HG03558 (cell line): ENCODE results near the gene DKKL1.

Experiments
- ATAC-seq: cut with Tn5 transposase; IDR thresholded peaks from one replicate; pipeline ENCODE4 v1.9.1; 2021; ENCODE audit warnings: moderate number of reproducible peaks; ENCODE audit not compliant: unreplicated experiment; ENCODE audit errors: extremely low read depth

The DKKL1 gene

GRCh38 chr19:49391581-49392399, 28.1 kb downstream of the DKKL1 start:
- ATAC-seq, result no peak

GRCh38 chr19:49393881-49394280, 30.2 kb downstream of the DKKL1 start:
- ATAC-seq, result no peak

- ATAC-seq, result no peak
These were observed 32.1 kb downstream of the DKKL1 start for GRCh38 chr19:49395581-49396407.

DNA sequence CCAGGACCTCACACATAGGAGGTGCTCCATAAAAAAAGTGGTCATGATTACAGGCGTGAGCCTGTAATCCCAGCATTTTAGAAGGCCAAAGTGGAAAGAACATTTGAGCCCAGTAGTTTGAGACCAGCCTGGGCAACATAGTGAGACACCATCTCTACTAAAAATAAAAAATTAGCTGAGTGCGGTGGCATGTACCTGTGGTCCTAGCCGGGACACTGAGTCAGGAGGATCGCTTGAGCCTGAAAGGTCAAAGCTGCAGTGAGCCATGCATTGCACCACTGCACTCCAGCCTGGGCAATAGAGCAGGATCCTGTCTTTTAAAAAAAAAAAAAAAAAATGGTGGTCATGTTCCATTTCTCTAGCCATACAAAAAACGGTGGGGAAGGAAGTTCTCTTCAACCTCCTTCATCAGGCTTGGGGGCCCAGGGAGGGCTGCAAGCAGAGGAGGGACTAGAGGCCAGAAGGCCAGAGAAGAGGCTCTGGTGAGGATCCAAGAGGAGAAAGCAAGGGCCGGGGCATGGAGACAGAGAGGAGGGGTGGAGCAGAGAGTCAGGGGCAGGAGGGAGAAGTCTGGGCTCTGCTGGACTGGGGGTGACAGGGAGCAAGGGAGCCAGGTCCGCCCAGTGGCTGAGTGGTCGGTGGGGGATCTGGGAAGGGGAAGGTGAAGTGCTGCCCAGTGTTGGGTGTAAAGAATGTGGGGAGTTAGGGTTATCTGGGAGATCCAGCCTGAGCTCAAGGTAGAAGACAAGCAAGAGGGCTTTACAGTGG, 33.2 kb downstream of the DKKL1 start:
- ATAC-seq, result no peak

- no peak for ATAC-seq
These were observed 34.4 kb downstream of the DKKL1 start for GRCh38 chr19:49398001-49398615.

GRCh38 chr19:49398931-49399330, 35.3 kb downstream of the DKKL1 start:
- ATAC-seq, result no peak

GRCh38 chr19:49400029-49400428, 36.4 kb downstream of the DKKL1 start:
- no peak for ATAC-seq

- ATAC-seq, result no peak
These were observed 39.9 kb downstream of the DKKL1 start for GRCh38 chr19:49403404-49404187.

DNA sequence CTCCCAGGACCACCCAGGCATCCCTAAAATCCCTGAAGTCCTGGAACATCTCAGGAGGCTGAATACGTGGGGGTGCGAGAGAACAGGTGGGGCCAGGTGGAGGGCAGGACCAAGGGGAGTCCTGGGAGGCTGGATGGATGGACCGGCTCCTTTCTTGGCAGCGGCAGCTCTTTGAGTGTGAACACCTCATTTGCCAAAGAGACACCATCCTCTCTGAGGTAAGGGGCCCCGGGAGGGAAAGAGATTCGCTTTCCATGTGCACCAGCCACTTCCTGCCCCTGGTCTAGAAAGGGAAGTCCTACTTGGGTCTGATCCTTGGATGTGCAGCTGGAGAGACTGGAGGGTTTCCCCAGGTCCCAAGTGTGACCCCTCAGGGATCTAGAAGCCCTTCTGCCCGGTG, 43.4 kb downstream of the DKKL1 start:
- ATAC-seq, result no peak

- ATAC-seq, result no peak
These were observed 43.9 kb downstream of the DKKL1 start for GRCh38 chr19:49407482-49408015.

DNA sequence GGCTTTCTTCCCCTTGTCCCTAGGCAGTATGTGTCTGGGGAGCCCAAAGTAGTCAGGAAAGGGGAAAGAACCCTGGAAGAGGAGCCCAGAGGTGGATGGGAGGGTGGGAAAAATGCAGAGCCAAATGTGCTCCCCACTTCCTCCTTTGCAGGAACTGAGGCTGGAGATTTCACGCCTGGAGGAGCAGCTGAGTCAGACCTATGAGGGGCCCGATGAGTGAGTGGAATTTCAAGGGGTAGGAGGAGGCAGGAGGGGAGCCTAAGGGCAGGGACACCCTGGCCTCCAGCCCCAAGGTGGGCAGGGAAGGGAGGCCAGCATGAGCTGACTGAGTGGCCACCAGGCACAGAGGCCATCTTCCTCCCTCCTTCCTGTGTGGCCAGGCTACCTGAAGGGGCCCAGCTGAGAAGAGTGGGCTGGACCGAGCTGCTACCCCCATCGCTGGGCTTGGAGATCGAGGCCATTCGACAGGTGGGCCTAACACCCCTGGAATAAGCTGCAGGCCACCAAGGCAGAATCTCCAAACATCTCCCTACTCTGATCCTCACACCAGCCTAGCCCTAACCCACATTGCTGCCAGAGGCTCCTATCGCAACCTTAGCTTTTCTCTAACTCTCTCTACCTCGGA, 45.3 kb downstream of the DKKL1 start:
- no peak for ATAC-seq

- no peak for ATAC-seq
These were observed 45.9 kb downstream of the DKKL1 start for GRCh38 chr19:49409441-49410029.

DNA sequence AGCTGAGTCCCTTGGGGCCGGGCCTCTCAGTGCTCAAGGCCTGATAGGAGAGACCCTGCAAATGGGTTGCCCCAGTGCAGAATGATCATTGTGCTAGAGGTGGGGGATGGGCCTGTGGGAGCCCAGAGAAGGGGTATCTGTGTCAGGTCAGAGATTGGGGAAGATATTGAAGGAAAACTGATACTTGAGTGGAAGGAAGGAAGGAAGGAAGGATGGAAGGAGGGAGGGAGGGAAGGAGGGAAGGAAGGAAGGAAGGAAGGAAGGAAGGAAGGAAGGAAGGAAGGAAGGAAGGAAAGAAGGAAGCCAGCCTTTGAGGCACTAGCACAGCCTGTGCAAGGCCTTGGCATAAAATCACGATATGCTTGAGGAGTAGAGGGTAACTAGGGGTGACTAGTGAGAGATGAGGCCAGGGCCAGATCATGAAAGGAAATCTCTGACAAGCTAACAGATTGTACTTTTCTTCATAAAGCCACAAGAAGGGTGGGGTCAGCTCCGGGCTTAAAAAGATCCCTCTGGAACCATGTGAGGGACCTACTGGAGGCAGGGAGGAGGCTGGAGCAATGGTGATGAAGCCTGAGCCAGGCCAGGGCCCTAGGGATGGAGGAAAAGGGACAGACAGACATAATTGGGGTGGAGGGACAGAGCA, 48.1 kb downstream of the DKKL1 start:
- no peak for ATAC-seq

GRCh38 chr19:49413348-49413747, 49.7 kb downstream of the DKKL1 start:
- ATAC-seq, result no peak

GRCh38 chr19:49414256-49414655, 50.6 kb downstream of the DKKL1 start:
- no peak for ATAC-seq

- ATAC-seq, result no peak
These were observed 51.6 kb downstream of the DKKL1 start for GRCh38 chr19:49415102-49415809.

DNA sequence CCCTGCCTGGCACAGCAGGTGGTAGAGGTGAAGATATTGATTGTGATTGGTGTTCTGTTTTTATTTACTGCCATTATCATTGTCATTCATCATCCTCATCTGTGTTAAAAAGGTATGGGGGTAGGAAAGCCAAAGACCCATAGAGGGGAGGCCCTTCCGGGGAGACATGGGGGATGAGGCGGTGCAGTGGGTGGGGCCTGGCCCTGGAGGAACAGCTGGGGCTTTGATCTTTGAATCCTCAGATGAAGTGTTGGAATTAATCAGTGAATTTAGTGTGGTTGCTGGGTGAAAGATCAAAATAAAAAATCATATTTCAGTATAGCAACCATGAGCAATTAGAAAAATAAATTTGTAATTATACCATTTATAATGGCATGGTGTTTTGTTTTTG, 52.1 kb downstream of the DKKL1 start:
- no peak for ATAC-seq
